ENCODE measurements around the gene THEM4.
"Not testable (repeated sequence)": the region's sequence is repeated elsewhere in the genome, so short reads cannot be mapped to it uniquely, and the experiment has no call there.

Gene THEM4

DNA sequence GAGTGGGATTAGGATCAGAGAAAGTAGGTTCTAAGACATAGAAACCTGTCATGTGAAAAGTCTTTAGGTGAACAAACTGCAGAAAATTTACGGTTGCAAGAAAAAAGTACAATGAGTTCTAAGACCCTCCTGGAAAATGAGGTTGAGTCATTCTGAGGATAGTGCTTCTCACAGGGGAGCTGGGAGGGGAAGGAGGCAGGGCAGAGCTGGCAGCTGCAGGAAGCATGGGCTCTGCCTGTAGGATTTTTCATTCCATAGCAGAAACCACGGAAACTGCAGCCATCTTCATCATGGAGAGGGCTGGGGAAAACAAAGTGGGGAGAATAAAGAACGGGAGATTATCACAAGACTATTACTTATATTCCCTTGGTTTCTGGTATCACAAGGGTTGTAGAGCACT lies 25.8 kb upstream of the THEM4 start:
- no peak for DNase-seq (ENCODE audit: low read depth in 1 of 2, low spot score in 1 of 2)

- no peak for DNase-seq (ENCODE audit: low read depth in 1 of 2, low spot score in 1 of 2)
Observed at GRCh38 chr1:151934048-151934493, 24.8 kb upstream of the THEM4 start.

GRCh38 chr1:151924691-151925587 lies 15.6 kb upstream of the THEM4 start:
- DNase-seq (ENCODE audit: low read depth in 1 of 2, low spot score in 1 of 2): no peak

DNA sequence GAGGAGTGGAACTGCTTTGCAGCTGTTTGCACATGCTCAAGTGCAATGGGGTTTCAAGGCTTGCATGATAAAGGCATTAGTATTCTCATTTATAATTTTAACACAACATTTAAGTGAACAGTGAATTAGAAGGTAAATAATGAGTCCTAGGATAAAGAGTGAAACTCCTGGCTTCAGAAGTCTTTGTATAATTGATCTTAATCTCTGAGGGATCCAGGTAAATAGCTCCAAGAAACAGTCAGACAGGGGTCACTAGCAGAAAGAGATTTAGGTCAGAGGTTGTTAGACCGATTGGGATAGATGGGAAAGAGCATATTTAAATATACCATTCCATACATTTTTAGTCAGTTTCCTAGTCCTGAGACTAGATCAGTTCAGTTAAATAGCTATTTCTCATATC lies 14.1 kb upstream of the THEM4 start:
- no peak for DNase-seq (ENCODE audit: low read depth in 1 of 2, low spot score in 1 of 2)

DNA sequence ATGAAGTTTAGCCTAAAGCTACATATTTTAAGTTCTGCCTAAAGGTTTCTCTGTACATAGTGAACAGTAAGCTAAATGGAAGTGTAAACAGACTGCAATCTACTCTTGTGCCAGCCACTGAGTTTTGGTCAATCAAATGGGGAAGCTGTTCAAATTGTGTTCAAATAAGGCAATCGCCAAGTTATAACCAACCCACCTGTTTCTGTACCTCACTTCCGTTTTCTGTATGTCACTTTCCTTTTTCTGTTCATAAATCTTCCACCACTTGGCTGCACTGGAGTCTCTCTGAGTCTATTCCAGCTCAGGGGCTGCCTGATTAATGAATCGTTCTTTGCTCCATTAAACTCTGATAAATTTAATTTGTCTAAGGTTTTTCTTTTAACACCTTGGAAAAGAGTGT lies 10.8 kb upstream of the THEM4 start:
- DNase-seq (ENCODE audit: low read depth in 1 of 2, low spot score in 1 of 2): no peak

DNA sequence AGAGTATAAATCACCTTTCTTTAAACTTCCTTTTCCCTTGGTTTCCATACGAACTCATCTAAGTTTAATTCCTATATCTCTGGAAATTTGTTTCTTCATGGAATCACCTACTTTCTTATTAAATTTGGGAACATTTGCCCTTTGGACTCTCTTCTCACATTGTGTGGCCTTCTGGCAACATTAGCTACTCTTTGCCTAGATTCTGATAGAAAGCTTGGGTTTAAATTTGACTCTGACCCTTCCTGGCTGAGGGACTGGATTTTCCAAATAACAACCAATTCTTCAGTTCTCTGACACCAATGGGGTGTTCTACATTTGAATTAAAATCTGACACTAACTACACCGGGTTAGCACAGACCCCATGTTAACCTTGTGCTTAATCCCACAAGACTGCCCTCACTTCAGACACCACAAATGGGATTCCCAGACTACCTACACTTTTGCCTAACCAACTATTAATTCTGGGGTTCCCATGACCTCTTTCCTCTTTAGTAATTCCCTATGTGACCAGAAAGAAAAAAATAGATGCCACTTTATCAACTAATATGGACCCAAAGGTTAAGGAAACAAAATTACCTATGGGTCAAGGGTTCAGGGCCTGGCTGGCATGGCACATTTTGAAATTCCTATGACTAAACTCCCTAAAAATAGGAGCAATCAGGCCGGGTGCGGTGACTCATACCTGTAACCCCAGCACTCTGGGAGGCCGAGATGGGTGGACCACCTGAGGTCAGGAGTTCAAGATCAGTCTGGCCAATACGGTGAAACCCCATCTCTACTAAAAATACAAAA lies 9.7 kb upstream of the THEM4 start:
- DNase-seq (ENCODE audit: low read depth in 1 of 2, low spot score in 1 of 2): no peak

DNA sequence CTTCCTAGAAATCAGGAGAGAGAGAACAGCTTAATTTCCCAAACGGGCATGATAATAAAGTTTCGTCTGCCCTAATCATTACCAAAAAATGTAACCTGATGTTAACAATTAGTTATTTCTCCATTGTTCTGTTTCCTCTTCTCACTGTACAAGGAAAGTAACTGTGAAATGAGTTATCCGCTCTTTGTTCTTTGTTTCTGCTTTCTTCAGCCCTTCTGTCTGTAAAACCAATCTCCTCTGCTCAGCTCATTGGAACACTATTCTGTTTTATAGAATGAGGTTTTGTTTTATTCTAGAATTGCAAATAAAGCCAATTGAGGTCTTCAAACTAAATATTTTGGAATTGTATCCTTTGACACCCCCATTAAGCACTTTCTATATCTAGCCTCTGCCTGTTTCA lies 8.8 kb upstream of the THEM4 start:
- DNase-seq (ENCODE audit: low read depth in 1 of 2, low spot score in 1 of 2): no peak

DNA sequence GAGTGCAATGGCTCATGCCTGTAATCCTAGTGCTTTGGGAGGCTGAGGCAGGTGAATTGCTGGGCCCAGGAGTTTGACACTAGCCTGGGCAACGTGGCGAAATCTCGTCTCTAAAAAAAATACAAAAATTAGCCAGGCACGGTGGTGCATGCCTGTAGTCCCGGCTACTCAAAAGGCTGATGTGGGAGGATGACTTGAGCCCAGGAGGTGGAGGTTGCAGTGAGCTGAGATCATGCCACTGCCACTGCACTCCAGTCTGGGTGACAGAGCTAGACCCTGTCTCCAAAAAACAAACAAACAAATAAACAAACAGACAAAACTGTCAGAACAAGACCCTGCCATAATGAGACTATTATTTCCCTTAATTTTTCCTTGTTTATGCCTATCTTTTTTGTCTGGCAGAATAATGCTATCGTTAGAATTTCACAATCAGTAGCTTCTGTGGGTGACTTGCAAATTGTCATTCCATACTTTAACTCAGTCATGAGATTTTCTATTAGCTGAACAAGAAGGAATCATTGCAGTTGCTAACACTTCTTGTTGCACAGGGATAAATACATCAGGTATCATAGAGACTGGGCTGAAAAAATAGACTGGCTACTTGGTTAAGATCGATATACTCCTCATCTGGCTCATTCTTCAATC lies 7.5 kb upstream of the THEM4 start:
- DNase-seq (ENCODE audit: low read depth in 1 of 2, low spot score in 1 of 2): no peak

- no peak for DNase-seq (ENCODE audit: low read depth in 1 of 2, low spot score in 1 of 2)
Observed at GRCh38 chr1:151915061-151915686, 5.9 kb upstream of the THEM4 start.

DNA sequence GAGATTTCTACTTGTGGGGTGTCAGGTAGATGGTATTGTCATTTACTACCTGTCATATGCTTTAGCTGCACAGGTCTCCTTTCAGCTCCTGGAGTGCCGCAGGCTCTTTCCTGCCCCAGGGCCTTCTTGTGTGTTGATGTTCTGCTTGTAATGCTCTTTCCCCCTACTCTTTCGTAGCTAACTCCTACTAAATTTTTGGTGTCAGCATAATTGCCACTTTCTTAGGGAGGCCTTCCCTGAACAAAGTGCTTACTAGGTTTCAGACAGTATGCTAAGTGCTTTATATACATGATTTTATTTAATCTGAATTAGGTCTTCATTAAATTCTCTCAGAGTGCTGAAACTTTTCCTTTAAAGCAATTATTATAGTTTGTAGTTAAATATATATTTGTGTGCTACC lies 4.8 kb upstream of the THEM4 start:
- no peak for DNase-seq (ENCODE audit: low read depth in 1 of 2, low spot score in 1 of 2)

DNA sequence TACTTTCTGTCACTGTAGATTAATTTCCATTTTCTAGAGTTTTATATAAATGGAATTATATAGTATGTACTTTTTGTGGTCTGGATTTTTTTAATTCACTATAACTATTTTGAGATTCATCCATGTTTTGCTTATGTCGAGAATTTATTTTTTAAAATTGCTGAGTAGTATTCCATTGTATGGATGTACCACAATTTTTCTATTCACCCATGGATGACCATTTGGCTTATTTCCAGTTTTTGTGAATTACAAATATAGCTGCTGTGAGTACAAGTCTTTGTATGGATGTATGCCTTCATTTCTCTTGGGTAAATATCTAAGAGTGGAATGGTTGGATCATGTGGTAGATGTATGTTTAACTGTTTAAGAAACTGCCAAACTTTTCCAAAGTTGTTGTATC lies 3.7 kb upstream of the THEM4 start:
- no peak for DNase-seq (ENCODE audit: low read depth in 1 of 2, low spot score in 1 of 2)

DNA sequence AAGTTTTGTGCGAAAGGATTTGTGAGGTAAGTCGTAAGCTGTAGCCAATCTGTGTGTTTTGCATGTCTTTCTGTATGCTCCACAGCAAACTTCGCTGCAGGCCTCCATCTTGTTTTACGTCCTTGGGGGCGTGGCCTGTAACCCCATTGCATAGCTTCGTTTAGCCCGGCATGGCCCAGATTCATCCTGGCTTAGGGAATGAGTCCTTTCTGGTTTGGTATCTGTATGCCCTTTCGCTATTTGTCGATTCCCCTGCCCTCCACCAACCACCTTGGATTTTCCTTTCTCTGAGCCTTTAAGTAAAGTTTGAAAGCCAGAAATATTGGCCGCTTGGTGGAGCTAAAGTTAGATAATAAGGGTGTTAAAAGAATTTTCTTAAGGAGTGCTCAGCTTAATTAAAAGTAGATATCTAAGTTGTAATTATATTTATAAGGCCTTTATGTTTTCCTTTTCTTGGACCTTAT lies 1.1 kb downstream of the THEM4 start:
- no peak for DNase-seq (ENCODE audit: low read depth in 1 of 2, low spot score in 1 of 2)

GRCh38 chr1:151907363-151908139 lies 1.8 kb downstream of the THEM4 start:
- no peak for DNase-seq (ENCODE audit: low read depth in 1 of 2, low spot score in 1 of 2)

GRCh38 chr1:151906324-151906645 lies 3.0 kb downstream of the THEM4 start:
- not testable (repeated sequence) for DNase-seq (ENCODE audit: low read depth in 1 of 2, low spot score in 1 of 2)

GRCh38 chr1:151905443-151906323 lies 3.6 kb downstream of the THEM4 start:
- peak in 1 of 2 donors; percentile 9 for DNase-seq (ENCODE audit: low read depth in 1 of 2, low spot score in 1 of 2)

GRCh38 chr1:151905070-151905442 lies 4.3 kb downstream of the THEM4 start:
- DNase-seq (ENCODE audit: low read depth in 1 of 2, low spot score in 1 of 2): peak; percentile 35 to 52

GRCh38 chr1:151902858-151903257 lies 6.5 kb downstream of the THEM4 start:
- DNase-seq (ENCODE audit: low read depth in 1 of 2, low spot score in 1 of 2): no peak

DNA sequence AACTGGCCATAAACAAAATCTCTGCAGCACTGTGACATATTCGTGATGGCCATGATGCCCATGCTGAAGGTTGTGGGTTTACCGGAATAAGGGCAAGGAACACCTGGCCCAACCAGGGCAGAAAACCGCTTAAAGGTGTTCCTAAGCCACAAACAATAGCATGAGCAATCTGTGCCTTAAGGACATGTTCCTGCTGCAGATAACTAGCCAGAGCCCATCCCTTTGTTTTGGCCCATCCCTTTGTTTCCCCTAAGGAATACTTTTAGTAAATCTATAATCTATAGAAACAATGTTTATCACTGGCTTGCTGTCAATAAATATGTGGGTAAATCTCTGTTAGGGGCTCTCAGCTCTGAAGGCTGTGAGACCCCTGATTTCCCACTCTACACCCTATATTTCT lies 8.5 kb downstream of the THEM4 start:
- not testable (repeated sequence) for DNase-seq (ENCODE audit: low read depth in 1 of 2, low spot score in 1 of 2)

- peak; percentile 20 to 39 for DNase-seq (ENCODE audit: low read depth in 1 of 2, low spot score in 1 of 2)
Observed at GRCh38 chr1:151898519-151898991, 10.8 kb downstream of the THEM4 start.
